Lower lobe of right lung (tissue), 2 donors: Measurements from ENCODE around the gene CDKN2B. TPM values are rescaled to one million over a fixed set of nuclear protein-coding genes. Genes with fewer than 3 reads are reported as not detected.

Experiments
- ATAC-seq, 2 donors: fragments of 200-7000 bp; cut with Tn5 transposase; one replicate each; pipeline ENCODE4 v1.9.1; 2020 to 2022; ENCODE audit warnings: mild to moderate bottlenecking in 2 of 2, moderate library complexity in 2 of 2
- DNase-seq: peaks from one replicate; pipeline ENCODE4 v3.0.0-alpha.2; 2020
- H3K27ac ChIP-seq: fragments of 200-600 bp; one replicate; pipeline ENCODE4 v1.8.0; 2022
- H3K27me3 ChIP-seq: fragments of 200-600 bp; one replicate; pipeline ENCODE4 v1.8.0; 2022; ENCODE audit warnings: low read depth
- H3K36me3 ChIP-seq: fragments of 200-600 bp; one replicate; pipeline ENCODE4 v1.8.0; 2022; ENCODE audit warnings: mild to moderate bottlenecking
- H3K4me1 ChIP-seq: fragments of 200-600 bp; one replicate; pipeline ENCODE4 v1.8.0; 2022
- H3K4me3 ChIP-seq: fragments of 200-600 bp; one replicate; pipeline ENCODE4 v1.8.0; 2022; ENCODE audit warnings: mild to moderate bottlenecking
- H3K9me3 ChIP-seq: fragments of 200-600 bp; one replicate; pipeline ENCODE4 v1.8.0; 2022
- intact Hi-C: fragments of 100-400 bp; cut with DNase I; formaldehyde crosslinking; loops from one replicate; pipeline ENCODE4 v1.11.0; 2022
- total RNA-seq: library from RNA; stranded (reverse); fragmentation: NEBNext Ultra II Directional; extraction: Animal tissue kit (Norgen Biotek cat#: 25700); gene quantifications from one replicate; pipeline ENCODE4 v1.2.1, GENCODE V29; 2021
- TF ChIP-seq, protein P1 (sequence below): fragments of 200-600 bp; IDR thresholded peaks from one replicate; pipeline ENCODE4 v1.8.0; 2022; ENCODE audit warnings: antibody characterized with exemption, mild to moderate bottlenecking
- donor health status: DM: no; HTN: yes; CAD: no; lungs with severe emphysema.

CDKN2B gene
- total RNA-seq, 1 donor from 2014 or later, result 17.9 TPM

DNA sequence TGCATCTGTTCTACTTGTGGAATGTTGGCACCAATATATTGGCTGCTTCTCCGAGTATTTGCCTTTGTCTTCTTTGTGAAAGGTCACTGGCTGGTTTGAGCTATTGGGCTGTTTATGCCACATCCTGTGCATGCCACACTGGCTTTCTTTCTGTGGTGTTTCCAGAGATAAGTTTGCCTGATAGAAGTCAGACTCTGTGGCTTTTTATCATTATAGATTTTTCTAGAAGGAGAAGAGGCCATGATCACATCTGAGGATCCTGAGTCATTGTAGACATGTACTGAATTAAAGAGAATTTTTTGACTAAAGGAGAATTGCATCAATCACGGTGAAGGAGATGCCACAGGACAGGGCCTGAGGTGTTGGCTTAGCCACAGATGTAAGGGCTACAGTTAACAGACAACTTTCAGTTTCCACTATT lies 26.5 kb upstream of the CDKN2B start:
- TF ChIP-seq, protein P1, sequence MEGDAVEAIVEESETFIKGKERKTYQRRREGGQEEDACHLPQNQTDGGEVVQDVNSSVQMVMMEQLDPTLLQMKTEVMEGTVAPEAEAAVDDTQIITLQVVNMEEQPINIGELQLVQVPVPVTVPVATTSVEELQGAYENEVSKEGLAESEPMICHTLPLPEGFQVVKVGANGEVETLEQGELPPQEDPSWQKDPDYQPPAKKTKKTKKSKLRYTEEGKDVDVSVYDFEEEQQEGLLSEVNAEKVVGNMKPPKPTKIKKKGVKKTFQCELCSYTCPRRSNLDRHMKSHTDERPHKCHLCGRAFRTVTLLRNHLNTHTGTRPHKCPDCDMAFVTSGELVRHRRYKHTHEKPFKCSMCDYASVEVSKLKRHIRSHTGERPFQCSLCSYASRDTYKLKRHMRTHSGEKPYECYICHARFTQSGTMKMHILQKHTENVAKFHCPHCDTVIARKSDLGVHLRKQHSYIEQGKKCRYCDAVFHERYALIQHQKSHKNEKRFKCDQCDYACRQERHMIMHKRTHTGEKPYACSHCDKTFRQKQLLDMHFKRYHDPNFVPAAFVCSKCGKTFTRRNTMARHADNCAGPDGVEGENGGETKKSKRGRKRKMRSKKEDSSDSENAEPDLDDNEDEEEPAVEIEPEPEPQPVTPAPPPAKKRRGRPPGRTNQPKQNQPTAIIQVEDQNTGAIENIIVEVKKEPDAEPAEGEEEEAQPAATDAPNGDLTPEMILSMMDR, result no peak
- Histone ChIP-seq H3K36me3 (no peaks in the 10 kb centered on the region), H3K9me3 (no peaks in the 10 kb centered on the region), H3K4me1 (peaks cover 31% of the 10 kb centered on the region), H3K27ac (no peak overlapping the region), H3K27me3 (no peaks in the 10 kb centered on the region), H3K4me3 (no peak overlapping the region)
- intact Hi-C loops, result no loop called here
- ATAC-seq (no peak), DNase-seq (no peak)

GRCh38 chr9:22033012-22033630 lies 24.0 kb upstream of the CDKN2B start:
- no peaks in the 10 kb centered on the region for H3K36me3 ChIP-seq
- H3K9me3 ChIP-seq, result no peaks in the 10 kb centered on the region
- TF ChIP-seq, protein P1, result no peak
- H3K4me3 ChIP-seq, result no peak overlapping the region
- peaks cover 18% of the 10 kb centered on the region for H3K4me1 ChIP-seq
- no peak overlapping the region for H3K27ac ChIP-seq
- intact Hi-C loops, result no loop called here
- no peak for DNase-seq
- no peak for ATAC-seq
- no peaks in the 10 kb centered on the region for H3K27me3 ChIP-seq

DNA sequence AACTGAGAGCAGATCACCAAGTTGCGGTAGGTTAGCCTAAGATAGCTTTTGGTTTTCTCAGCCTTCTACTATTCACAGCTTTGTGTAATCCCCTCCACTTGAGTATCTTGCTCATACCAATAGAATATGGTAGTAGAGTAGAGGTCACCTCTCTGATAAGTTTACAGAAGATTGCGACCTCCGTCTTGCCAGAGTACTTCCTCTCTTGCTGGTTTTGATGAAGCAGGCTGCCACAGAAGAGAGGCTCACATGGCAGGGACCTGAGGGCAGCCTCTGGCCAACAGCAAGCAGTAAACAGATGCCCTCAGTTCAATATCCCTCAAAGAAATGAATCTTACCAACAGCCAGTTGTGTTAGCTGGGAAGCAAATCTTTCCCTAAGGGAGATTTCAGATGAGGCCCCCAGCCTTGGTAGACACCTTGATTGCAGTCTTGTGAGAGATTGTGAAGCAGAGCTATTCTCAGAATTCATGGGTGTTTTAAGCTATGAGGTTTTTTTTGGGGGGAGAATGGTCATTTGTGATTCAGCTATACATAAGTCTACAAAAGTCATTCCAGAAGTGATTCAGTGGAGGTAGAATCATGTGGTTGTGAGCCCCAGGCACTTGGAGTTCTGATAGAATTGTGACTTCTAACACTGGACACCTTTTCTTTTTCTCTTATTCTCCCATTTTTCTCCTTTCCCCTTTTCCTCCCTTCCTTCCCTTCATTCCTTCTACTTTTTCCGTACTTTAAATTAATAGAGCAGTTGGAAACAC lies 22.7 kb upstream of the CDKN2B start:
- ATAC-seq, result peak; percentile 13 to 42
- intact Hi-C loops, result no loop called here
- Histone ChIP-seq H3K4me1 (peaks cover 9% of the 10 kb centered on the region), H3K27me3 (no peaks in the 10 kb centered on the region), H3K9me3 (no peaks in the 10 kb centered on the region), H3K27ac (no peak overlapping the region), H3K36me3 (no peaks in the 10 kb centered on the region), H3K4me3 (no peak overlapping the region)
- TF ChIP-seq, protein P1, result no peak
- no peak for DNase-seq

DNA sequence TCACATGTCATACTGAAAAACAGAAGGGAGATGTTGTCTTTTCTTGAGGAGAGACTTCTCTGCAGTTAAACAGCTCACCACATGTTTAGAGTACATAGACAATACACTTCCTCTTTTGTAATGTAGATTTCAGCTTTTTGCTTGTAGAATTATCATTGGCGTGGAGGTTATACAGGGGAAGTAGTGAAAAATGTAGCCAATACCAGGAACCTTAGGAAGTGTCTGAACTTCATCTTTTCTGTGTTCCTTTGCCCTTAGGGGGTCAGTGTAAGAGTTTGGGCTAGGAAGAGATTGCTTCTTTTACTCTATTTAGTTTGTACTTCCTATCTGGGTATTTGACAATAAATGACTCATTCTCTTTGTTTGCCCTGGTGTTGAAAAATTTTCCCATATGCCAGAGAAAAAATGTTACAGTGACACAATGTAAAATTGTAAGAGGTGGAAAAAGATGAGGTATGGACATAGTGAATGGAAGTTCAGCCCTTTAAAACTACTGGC lies 21.0 kb upstream of the CDKN2B start:
- H3K27ac ChIP-seq, result no peak overlapping the region
- DNase-seq, result no peak

DNA sequence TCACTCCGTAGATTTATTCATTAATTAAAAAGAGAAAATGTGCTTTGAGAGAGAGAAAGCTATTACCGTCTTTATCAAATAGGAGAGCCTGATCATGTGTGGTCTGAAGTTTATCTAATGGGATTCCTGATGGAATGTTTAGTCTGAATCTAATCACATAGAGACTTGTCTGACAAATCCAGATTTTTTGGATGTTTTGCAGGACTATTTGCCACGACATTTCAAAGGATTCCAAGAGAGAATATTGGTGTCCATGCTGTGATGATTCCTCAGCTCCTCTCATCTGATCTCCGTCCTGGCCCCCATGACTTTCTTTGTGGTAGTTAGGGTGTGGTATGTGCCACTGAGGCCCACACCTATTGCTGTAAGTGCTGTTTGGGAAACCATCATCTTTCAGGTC lies 20.1 kb upstream of the CDKN2B start:
- TF ChIP-seq, protein P1, result no peak
- H3K4me3 ChIP-seq, result no peak overlapping the region
- no peak for ATAC-seq

More for the DNA sequence above, 21.0 kb upstream of the CDKN2B start:
- Histone ChIP-seq H3K9me3 (no peaks in the 10 kb centered on the region), H3K36me3 (no peaks in the 10 kb centered on the region), H3K4me1 (peaks cover 9% of the 10 kb centered on the region), H3K4me3 (no peak overlapping the region), H3K27me3 (no peaks in the 10 kb centered on the region)
- peak; percentile 90 to 91 for ATAC-seq
- TF ChIP-seq, protein P1, result no peak
- intact Hi-C loops, result no loop called here

More for the DNA sequence above, 20.1 kb upstream of the CDKN2B start:
- H3K9me3 ChIP-seq, result no peaks in the 10 kb centered on the region
- DNase-seq, result no peak
- no peaks in the 10 kb centered on the region for H3K36me3 ChIP-seq
- H3K27ac ChIP-seq, result no peak overlapping the region
- H3K4me1 ChIP-seq, result peaks cover 9% of the 10 kb centered on the region
- H3K27me3 ChIP-seq, result no peaks in the 10 kb centered on the region
- intact Hi-C loops, result no loop called here
